NCI-H128 (cell line): ENCODE data around the gene SMPD4.
"Not testable (repeated sequence)": the region's sequence is repeated elsewhere in the genome, so short reads cannot be mapped to it uniquely, and the experiment has no call there.

ENCODE experiments used
- DNase-seq: peaks from one replicate; lab custom pipeline; 2025; ENCODE audit not compliant: unreplicated experiment; lab: John Stamatoyannopoulos, UW

The SMPD4 gene

GRCh38 chr2:130141002-130141401 is 40.4 kb downstream of the SMPD4 start:
- DNase-seq = not testable (repeated sequence)

- DNase-seq = not testable (repeated sequence)
Observed at GRCh38 chr2:130140516-130140915, 40.9 kb downstream of the SMPD4 start.

GRCh38 chr2:130139331-130140280 is 41.8 kb downstream of the SMPD4 start:
- not testable (repeated sequence) for DNase-seq

GRCh38 chr2:130138841-130139251 is 42.6 kb downstream of the SMPD4 start:
- DNase-seq = not testable (repeated sequence)

- DNase-seq = not testable (repeated sequence)
Observed at GRCh38 chr2:130138326-130138725, 43.1 kb downstream of the SMPD4 start.

GRCh38 chr2:130137118-130137517 is 44.3 kb downstream of the SMPD4 start:
- not testable (repeated sequence) for DNase-seq

- DNase-seq = not testable (repeated sequence)
Observed at GRCh38 chr2:130136546-130136945, 44.9 kb downstream of the SMPD4 start.

GRCh38 chr2:130135692-130136541 is 45.5 kb downstream of the SMPD4 start:
- DNase-seq = no peak

- DNase-seq = not testable (repeated sequence)
Observed at GRCh38 chr2:130129120-130129829, 52.1 kb downstream of the SMPD4 start, which contains the start of gene POTEF. Gene POTEF, minus strand, starts transcription at chr2:130129222. Its CDS starts 8,707 bp downstream, at chr2:130120515.

- DNase-seq = not testable (repeated sequence)
Observed at GRCh38 chr2:130128464-130128863, 52.9 kb downstream of the SMPD4 start.

GRCh38 chr2:130127726-130128125 is 53.7 kb downstream of the SMPD4 start:
- not testable (repeated sequence) for DNase-seq

GRCh38 chr2:130120924-130121323 is 60.5 kb downstream of the SMPD4 start:
- not testable (repeated sequence) for DNase-seq

GRCh38 chr2:130102597-130103363 is 78.6 kb downstream of the SMPD4 start:
- not testable (repeated sequence) for DNase-seq
